ENCODE results near the gene MTSS2.

Gene MTSS2

GRCh38 chr16:70708366-70709246, 22.8 kb upstream of the MTSS2 start:
- Mint-ChIP-seq H3K27ac (no peak overlapping the region), H3K36me3 (peaks cover 4% of the 10 kb centered on the region), H3K27me3 (no peaks in the 10 kb centered on the region), H3K4me3 (no peak overlapping the region), H3K9me3 (no peaks in the 10 kb centered on the region), H3K4me1 (no peaks in the 10 kb centered on the region)

GRCh38 chr16:70706948-70707465, 21.2 kb upstream of the MTSS2 start:
- Mint-ChIP-seq H3K4me3 (no peak overlapping the region), H3K27me3 (no peaks in the 10 kb centered on the region), H3K9me3 (no peaks in the 10 kb centered on the region), H3K36me3 (peaks cover 4% of the 10 kb centered on the region), H3K27ac (no peak overlapping the region), H3K4me1 (no peaks in the 10 kb centered on the region)

- H3K27ac Mint-ChIP-seq = no peak overlapping the region
- no peak overlapping the region for H3K4me3 Mint-ChIP-seq
- no peaks in the 10 kb centered on the region for H3K27me3 Mint-ChIP-seq
- H3K4me1 Mint-ChIP-seq = no peaks in the 10 kb centered on the region
- H3K36me3 Mint-ChIP-seq = peaks cover 1% of the 10 kb centered on the region
- no peaks in the 10 kb centered on the region for H3K9me3 Mint-ChIP-seq
These were observed 19.2 kb upstream of the MTSS2 start for GRCh38 chr16:70705056-70705455.

- H3K9me3 Mint-ChIP-seq = no peaks in the 10 kb centered on the region
- no peak overlapping the region for H3K4me3 Mint-ChIP-seq
- H3K27ac Mint-ChIP-seq = no peak overlapping the region
- no peaks in the 10 kb centered on the region for H3K4me1 Mint-ChIP-seq
- H3K36me3 Mint-ChIP-seq = peaks cover 1% of the 10 kb centered on the region
- no peaks in the 10 kb centered on the region for H3K27me3 Mint-ChIP-seq
These were observed 18.7 kb upstream of the MTSS2 start for GRCh38 chr16:70704586-70704985.

GRCh38 chr16:70703835-70704381, 18.1 kb upstream of the MTSS2 start:
- Mint-ChIP-seq H3K4me3 (no peak overlapping the region), H3K9me3 (no peaks in the 10 kb centered on the region), H3K4me1 (peaks cover 4% of the 10 kb centered on the region), H3K27ac (no peak overlapping the region), H3K27me3 (no peaks in the 10 kb centered on the region), H3K36me3 (peaks cover 1% of the 10 kb centered on the region)

- H3K9me3 Mint-ChIP-seq = no peaks in the 10 kb centered on the region
- H3K4me3 Mint-ChIP-seq = no peak overlapping the region
- H3K27ac Mint-ChIP-seq = no peak overlapping the region
- no peaks in the 10 kb centered on the region for H3K27me3 Mint-ChIP-seq
- peaks cover 1% of the 10 kb centered on the region for H3K36me3 Mint-ChIP-seq
- peaks cover 4% of the 10 kb centered on the region for H3K4me1 Mint-ChIP-seq
These were observed 17.4 kb upstream of the MTSS2 start for GRCh38 chr16:70703041-70703834.

GRCh38 chr16:70702624-70703023, 16.8 kb upstream of the MTSS2 start:
- Mint-ChIP-seq H3K36me3 (peaks cover 1% of the 10 kb centered on the region), H3K27ac (no peak overlapping the region), H3K9me3 (no peaks in the 10 kb centered on the region), H3K27me3 (no peaks in the 10 kb centered on the region), H3K4me3 (no peak overlapping the region), H3K4me1 (peaks cover 7% of the 10 kb centered on the region)

- H3K27me3 Mint-ChIP-seq = no peaks in the 10 kb centered on the region
- peaks cover under 1% of the 10 kb centered on the region for H3K36me3 Mint-ChIP-seq
- no peak overlapping the region for H3K4me3 Mint-ChIP-seq
- H3K27ac Mint-ChIP-seq = no peak overlapping the region
- no peaks in the 10 kb centered on the region for H3K9me3 Mint-ChIP-seq
- peaks cover 8% of the 10 kb centered on the region for H3K4me1 Mint-ChIP-seq
These were observed 16.1 kb upstream of the MTSS2 start for GRCh38 chr16:70701998-70702397.

- Mint-ChIP-seq H3K4me3 (no peak overlapping the region), H3K9me3 (no peaks in the 10 kb centered on the region), H3K27me3 (no peaks in the 10 kb centered on the region), H3K27ac (no peak overlapping the region), H3K4me1 (peaks cover 11% of the 10 kb centered on the region), H3K36me3 (no peaks in the 10 kb centered on the region)
These were observed 15.7 kb upstream of the MTSS2 start for GRCh38 chr16:70701596-70701995.

GRCh38 chr16:70701036-70701435, 15.2 kb upstream of the MTSS2 start:
- H3K27ac Mint-ChIP-seq = no peak overlapping the region
- H3K27me3 Mint-ChIP-seq = no peaks in the 10 kb centered on the region
- H3K4me1 Mint-ChIP-seq = peaks cover 17% of the 10 kb centered on the region
- no peak overlapping the region for H3K4me3 Mint-ChIP-seq
- H3K9me3 Mint-ChIP-seq = no peaks in the 10 kb centered on the region
- no peaks in the 10 kb centered on the region for H3K36me3 Mint-ChIP-seq

- no peaks in the 10 kb centered on the region for H3K9me3 Mint-ChIP-seq
- peaks cover 24% of the 10 kb centered on the region for H3K4me1 Mint-ChIP-seq
- H3K4me3 Mint-ChIP-seq = no peak overlapping the region
- H3K27ac Mint-ChIP-seq = no peak overlapping the region
- H3K36me3 Mint-ChIP-seq = no peaks in the 10 kb centered on the region
- H3K27me3 Mint-ChIP-seq = no peaks in the 10 kb centered on the region
These were observed 14.5 kb upstream of the MTSS2 start for GRCh38 chr16:70700101-70701020.

- Mint-ChIP-seq H3K4me3 (no peak overlapping the region), H3K27ac (no peak overlapping the region), H3K9me3 (no peaks in the 10 kb centered on the region), H3K36me3 (no peaks in the 10 kb centered on the region), H3K27me3 (no peaks in the 10 kb centered on the region), H3K4me1 (peaks cover 26% of the 10 kb centered on the region)
These were observed 13.8 kb upstream of the MTSS2 start for GRCh38 chr16:70699696-70700095.

- Mint-ChIP-seq H3K27ac (no peak overlapping the region), H3K4me1 (peaks cover 26% of the 10 kb centered on the region), H3K9me3 (no peaks in the 10 kb centered on the region), H3K36me3 (no peaks in the 10 kb centered on the region), H3K27me3 (no peaks in the 10 kb centered on the region), H3K4me3 (no peak overlapping the region)
These were observed 13.0 kb upstream of the MTSS2 start for GRCh38 chr16:70698901-70699300.

GRCh38 chr16:70697594-70698170, 11.8 kb upstream of the MTSS2 start:
- H3K36me3 Mint-ChIP-seq = no peaks in the 10 kb centered on the region
- H3K9me3 Mint-ChIP-seq = no peaks in the 10 kb centered on the region
- no peak overlapping the region for H3K4me3 Mint-ChIP-seq
- H3K4me1 Mint-ChIP-seq = peaks cover 26% of the 10 kb centered on the region
- no peak overlapping the region for H3K27ac Mint-ChIP-seq
- H3K27me3 Mint-ChIP-seq = no peaks in the 10 kb centered on the region
